Coronary artery (tissue), 2 donors: Measurements from ENCODE around the gene KIF25.
A peak's percentile ranks its signal among the peaks of the same experiment; 100 is the strongest.

ENCODE experiments used
- DNase-seq: peaks from one replicate; pipeline ENCODE4 v3.0.0-alpha.2; 2017; ENCODE audit warnings: low spot score
- H3K27ac ChIP-seq, 2 donors: fragments of 200-600 bp; sonication (generic); one replicate each; pipeline ENCODE4 v1.5.1; 2016 to 2019
- H3K4me3 ChIP-seq: fragments of 200-600 bp; sonication (generic); 2 replicates; pipeline ENCODE4 v1.5.1; 2016; ENCODE audit warnings: mild to moderate bottlenecking, moderate library complexity
- CTCF ChIP-seq: fragments of 200-600 bp; sonication (generic); IDR thresholded peaks from one replicate; pipeline ENCODE4 v1.5.1; 2019; ENCODE audit warnings: antibody characterized with exemption

Gene KIF25

GRCh38 chr6:168030218-168030746 lies 32.8 kb downstream of the KIF25 start:
- DNase-seq: no peak
- H3K4me3 ChIP-seq: no peak overlapping the region
- no peak overlapping the region for H3K27ac ChIP-seq
- TF ChIP-seq CTCF: no peak

- H3K27ac ChIP-seq: no peak overlapping the region
- no peak for TF ChIP-seq CTCF
- H3K4me3 ChIP-seq: no peak overlapping the region
- DNase-seq: no peak
Measured at GRCh38 chr6:168030908-168031307, 33.4 kb downstream of the KIF25 start.

GRCh38 chr6:168031411-168031971 lies 34.0 kb downstream of the KIF25 start:
- Histone ChIP-seq H3K4me3 (no peak overlapping the region), H3K27ac (no peak overlapping the region)
- no peak for TF ChIP-seq CTCF
- no peak for DNase-seq

- no peak for DNase-seq
Measured at GRCh38 chr6:168032005-168032760, 34.7 kb downstream of the KIF25 start.

GRCh38 chr6:168033791-168034190 lies 36.3 kb downstream of the KIF25 start:
- Histone ChIP-seq H3K27ac (no peak overlapping the region), H3K4me3 (no peak overlapping the region)
- DNase-seq: no peak
- TF ChIP-seq CTCF: no peak

More at GRCh38 chr6:168032005-168032760, 34.7 kb downstream of the KIF25 start:
- no peak for TF ChIP-seq CTCF
- Histone ChIP-seq H3K27ac (peak overlapping the region in 1 of 2 donors; percentile 41), H3K4me3 (no peak overlapping the region)

GRCh38 chr6:168034537-168034936 lies 37.1 kb downstream of the KIF25 start:
- Histone ChIP-seq H3K4me3 (no peak overlapping the region), H3K27ac (peak overlapping the region in 1 of 2 donors; percentile 44)
- DNase-seq: no peak
- TF ChIP-seq CTCF: no peak
